NCI-H2227 (cell line): Measurements from ENCODE around the gene CLN6.
"Not testable (repeated sequence)": the region's sequence is repeated elsewhere in the genome, so short reads cannot be mapped to it uniquely, and the experiment has no call there.

ENCODE experiments used
- DNase-seq: peaks from one replicate; lab custom pipeline; 2025; ENCODE audit not compliant: unreplicated experiment; lab: John Stamatoyannopoulos, UW

CLN6 gene

GRCh38 chr15:68207176-68207935, 22.2 kb downstream of the CLN6 start:
- no peak for DNase-seq

DNA sequence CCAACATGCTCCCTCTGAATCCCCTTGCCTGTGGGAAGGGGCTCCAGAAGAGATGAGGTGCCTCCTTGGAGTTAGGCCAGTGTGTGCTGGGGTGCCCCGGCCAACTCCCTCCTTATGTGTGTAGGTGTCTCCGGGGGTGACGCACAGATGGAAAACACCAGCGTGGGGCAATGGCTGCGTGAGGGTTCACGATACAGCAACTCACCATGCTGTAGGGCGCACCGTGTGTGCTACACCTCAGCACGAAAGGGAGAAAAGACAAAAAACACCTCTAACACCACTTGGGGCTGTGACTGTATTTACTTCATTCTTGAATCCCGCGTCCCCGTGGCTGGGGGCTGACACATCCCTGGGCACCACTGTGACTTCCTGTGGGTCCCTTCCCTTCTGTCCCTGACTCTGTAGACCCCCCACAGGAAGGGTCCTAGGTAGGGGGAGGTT, 22.8 kb downstream of the CLN6 start:
- DNase-seq = no peak

DNA sequence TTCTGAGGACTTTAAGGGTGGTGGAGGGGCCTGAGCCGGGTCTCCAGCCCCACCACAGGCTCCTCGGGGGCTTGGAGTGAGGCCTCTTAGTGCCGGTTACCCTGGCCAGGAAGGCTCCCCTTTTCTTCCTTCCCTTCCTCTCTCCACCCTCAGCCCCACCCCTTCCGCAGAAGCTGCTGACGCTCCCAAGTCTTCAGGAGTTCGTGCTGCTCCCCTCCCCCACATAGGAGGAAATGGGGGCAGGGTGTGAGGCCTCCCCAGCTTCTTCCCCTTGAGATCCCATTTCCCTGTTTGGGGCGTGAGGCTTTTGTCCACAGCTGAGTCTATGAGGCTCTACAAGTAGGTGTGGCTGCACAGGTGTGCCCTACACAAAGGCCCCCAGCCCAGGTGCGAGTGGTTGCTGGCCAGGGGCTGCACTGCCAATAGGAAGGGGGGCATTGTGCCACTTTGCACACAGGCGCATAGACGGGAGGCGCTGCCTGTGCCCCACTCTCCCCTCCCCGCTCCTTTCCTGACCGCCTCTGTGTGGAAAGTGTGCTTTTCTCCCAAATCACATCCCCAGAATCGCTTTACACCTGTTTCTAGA, 23.5 kb downstream of the CLN6 start:
- no peak for DNase-seq

DNA sequence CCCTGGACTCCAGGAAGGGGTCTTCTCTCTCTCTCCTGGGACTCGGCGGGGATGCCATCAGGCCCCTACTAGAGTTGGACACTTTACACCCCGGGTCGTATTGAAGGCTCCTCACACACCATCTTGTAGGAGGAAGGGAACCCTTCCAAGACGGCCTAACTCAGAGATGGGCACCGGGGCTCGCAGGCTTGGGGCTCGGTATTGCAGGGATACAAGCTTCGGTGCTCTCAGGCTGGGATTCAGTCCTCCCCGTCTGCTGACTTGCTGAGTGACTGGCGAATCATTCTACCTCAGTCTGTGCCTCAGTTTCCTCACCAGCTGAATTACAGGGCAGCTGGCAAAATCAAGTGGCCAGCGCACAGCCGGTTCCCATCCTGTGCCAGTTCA, 24.0 kb downstream of the CLN6 start:
- DNase-seq = no peak

DNA sequence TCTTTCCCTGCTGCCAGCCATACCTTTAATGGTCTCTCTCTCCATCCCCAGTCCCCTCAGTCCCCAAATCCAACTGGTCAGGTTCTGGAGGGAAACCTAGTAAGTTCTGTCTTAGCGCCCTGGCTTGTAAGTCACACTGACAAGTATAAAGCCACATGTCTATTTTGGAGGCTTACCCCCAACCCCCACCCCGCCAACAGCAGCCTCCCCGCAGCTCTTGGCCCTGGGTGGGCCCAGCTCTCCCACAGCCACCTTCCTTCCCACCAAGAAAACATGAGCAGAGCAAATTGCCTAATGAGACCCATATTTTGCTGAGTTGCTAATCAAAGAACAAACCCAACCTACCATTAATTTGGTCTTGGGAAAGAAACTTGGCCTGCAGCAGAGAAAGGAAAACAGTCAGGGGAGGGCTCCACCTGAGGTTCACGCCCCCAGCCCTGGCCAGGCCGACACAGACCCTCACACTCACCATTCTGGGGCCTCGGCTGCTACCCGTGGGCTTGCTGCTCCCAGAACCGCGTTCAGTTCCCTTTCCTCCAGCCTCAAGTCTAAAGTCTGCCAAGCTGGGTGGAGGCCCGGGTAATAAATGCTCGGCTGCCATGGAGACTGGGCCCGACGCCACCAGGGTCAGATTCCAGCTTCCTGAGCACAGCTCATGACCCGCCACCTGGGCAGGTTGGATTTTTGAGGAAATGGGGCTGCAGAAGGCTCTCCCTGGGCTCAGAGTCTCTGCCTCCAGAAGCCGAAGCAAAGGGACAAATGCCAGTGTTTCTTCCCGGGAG, 24.6 kb downstream of the CLN6 start, which contains the start of gene CALML4:
TSS of gene CALML4 (minus strand) at position 557 of the 782 bp plus-strand sequence. CDS start at position 472, 85 bp downstream.
- DNase-seq = no peak

- no peak for DNase-seq
Observed at GRCh38 chr15:68204361-68204760, 25.2 kb downstream of the CLN6 start.

DNA sequence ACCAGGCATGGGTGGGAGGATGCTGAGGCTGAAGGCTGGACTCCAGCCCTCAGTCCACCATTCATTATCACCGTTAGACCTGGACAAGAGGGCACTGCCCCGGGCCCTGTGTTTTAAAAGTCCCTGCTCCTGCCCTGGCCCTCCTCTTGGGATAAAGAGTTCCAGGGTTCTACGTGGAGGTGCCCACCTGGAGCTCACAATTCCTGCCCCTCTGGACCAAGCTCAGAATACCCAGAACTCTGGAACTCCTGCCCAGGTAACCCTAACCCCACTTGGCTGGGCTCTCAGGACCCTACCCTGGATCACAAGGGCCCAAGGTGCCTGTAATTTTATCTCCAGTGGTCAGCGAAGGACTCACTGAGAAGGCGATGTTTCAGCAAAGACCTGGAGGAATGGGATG, 25.6 kb downstream of the CLN6 start:
- no peak for DNase-seq

GRCh38 chr15:68203486-68203885, 26.0 kb downstream of the CLN6 start:
- no peak for DNase-seq

GRCh38 chr15:68202994-68203393, 26.5 kb downstream of the CLN6 start:
- DNase-seq = not testable (repeated sequence)

GRCh38 chr15:68201879-68202261, 27.7 kb downstream of the CLN6 start:
- DNase-seq = no peak

DNA sequence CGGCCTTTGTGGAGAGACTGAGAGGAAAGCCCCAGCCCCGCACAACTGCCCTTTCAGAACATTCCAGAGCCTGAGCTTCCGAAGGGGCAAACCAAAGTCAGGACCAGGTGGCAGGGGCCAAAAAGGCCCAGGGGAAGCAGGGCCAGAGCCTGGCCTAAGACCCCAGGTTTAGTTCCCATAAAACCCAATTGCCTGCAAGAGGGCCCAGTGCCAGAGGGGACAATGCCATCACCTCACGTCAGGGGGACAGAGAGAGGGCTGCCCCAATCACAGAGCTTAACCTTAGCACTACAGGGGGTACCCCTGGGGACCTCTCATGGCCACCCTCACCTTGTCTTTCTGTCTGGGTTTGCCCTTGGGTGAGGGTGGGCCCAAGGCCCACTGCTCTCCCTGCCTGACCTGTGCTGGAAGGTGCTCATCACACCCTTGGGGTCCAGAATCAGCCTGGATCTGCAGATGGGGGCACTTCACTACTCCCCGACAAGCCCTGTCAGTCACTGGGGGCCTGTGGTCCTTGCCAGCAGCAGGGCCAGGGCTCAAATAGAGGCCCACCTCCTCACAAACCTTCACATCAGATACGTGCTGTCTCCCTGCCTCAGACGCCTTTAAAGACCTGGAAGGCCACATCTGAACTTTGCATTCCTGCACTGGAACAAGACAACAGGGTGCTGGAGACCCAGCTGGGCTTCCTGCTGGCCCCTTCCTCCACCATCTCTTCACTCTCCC, 28.2 kb downstream of the CLN6 start:
- DNase-seq = no peak

GRCh38 chr15:68200016-68200861, 29.3 kb downstream of the CLN6 start:
- DNase-seq = no peak

DNA sequence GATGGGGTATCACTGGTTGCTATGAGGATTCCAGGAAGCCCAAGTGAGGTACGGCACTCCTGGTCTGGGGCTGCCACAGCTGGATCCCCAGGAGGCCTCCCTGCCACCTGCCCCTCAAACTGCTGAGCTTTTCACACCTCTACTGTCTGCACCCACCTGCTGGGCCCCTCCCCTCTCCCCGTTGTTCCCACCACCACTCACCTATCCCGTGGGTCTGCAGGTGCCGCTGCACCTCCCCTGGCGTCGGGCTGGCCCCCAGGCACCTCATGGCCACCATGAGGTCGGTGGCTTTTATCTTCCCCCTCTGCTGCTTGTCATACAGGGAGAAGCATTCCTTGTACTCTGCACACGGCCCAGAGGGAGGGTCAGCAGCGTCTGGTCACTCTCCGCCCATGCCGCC, 30.2 kb downstream of the CLN6 start:
- DNase-seq = no peak

DNA sequence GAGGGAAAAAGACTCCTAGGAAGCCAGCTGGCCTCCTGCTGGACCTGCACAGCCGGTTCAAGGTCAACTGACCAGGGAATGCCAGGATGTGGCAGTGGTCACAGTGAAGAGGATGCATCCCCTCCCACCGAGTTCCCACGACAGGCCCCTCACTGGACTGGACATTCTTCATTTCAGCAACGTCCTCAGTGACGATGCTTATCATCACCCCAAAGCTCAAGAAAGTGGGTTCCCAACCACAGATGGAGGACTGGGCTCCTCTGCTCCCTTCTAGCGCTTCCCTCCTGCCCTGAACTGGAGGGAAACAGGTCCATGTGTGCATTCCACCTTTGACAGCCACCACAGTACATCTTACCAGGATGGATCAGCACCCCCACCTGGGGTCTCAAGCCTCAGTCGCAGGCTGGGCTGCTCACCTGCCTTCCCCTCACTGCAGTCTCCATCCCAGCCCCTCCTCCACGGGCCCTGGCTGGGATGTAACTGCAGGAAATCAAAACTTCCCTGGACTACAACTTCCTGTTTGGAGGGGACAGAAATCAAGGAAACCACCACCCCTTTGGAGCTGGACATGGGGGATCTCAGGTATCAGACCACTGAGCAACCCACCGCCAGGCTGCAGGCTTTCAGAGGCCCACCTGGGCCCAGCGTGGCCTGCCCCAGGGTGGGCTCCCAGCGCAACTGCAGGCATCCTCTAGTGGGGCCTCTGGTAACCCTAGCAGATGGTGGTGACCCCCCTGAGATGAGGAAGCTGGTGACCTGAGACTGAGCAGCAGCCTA, 31.7 kb downstream of the CLN6 start:
- DNase-seq = no peak

DNA sequence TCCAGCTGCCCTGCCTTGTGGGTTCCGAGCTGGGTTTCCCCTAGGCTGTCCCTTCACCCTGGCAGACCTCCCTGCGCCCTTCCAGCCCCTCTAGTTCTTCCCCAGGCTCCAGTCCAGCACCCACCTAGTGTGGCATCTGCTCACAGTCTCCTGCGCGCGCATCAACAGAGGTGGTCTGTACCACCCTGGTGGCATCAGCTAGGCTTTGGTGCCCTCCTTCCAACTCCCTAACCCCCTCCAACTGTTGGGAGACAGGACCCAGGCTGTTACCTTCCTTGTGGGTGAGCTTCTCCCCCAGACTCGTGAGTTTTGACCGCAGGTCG, 32.4 kb downstream of the CLN6 start:
- no peak for DNase-seq

DNA sequence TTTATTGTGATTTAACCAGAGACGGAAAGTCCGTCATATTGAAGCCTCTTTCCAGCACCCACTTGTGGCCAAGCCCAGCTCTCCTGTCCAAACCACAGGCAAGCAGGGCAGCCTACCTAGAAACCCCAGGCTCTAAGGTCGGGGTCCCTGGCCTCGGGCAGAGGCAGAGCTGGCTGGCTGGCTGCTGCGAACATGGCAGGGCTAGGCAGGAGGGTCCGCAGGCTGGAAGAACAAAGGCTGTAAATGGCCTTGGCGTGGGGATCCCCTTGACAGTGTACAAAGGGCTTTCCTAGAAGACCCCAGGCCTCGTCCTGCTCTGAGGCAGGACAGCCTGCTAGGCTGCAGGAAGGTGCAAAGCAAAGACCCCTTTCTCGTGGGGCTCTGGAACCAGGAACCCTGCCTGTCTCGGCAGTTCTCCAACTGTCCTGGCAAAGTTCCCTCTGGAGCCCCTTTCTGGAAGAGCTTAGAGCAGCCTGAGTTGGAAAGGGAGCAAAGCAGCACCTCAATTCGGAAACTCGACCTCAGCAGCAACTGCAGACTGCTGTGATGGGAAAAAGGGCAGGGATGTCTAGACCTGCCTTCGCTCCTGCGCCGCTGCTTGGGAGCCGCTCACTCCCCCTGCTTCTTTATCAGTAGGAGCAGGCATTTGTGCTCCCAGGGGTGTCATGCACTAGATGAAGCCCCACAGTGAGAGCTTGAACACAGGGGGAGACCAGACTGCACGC, 32.9 kb downstream of the CLN6 start:
- DNase-seq = no peak

GRCh38 chr15:68195336-68196112, 34.0 kb downstream of the CLN6 start:
- no peak for DNase-seq

- no peak for DNase-seq
Observed at GRCh38 chr15:68192804-68193486, 36.6 kb downstream of the CLN6 start.
